HCT116 (cell line): Measurements from ENCODE around the gene NR1D2. TPM values are rescaled to one million over a fixed set of nuclear protein-coding genes. Genes with fewer than 3 reads are reported as not detected.
A peak's percentile ranks its signal among the peaks of the same experiment; 100 is the strongest.

Experiments
- ATAC-seq: fragments of 200-7000 bp; cut with Tn5 transposase; 2 replicates; pipeline ENCODE4 v1.9.1; 2020; ENCODE audit warnings: mild to moderate bottlenecking, moderate library complexity
- BruUV-seq: library from RNA; stranded (reverse); fragments of 400-500 nt; replicated peaks from 2 replicates; lab custom pipeline; 2021; lab: Mats Ljungman, UMichigan
- CTCF ChIA-PET: fragments of 300-600 bp; sonication (Branson Sonifier 250); formaldehyde crosslinking; loops from one replicate; lab custom pipeline; 2021; ENCODE audit warnings: antibody characterized with exemption; lab: Charles Lee
- POLR2A ChIA-PET: fragments of 300-600, 350-600 bp; sonication (Branson Sonifier 250); formaldehyde crosslinking; loops from one replicate; lab custom pipeline; 2021; ENCODE audit warnings: antibody characterized with exemption; lab: Charles Lee
- RAD21 ChIA-PET, 2 experiments: fragments of 300-600 bp; sonication (Branson Sonifier 250); formaldehyde crosslinking; loops; one replicate each; lab custom pipeline; 2023; ENCODE audit warnings: low total read pairs in 2 of 2; ENCODE audit not compliant: uncharacterized antibody in 2 of 2, unreplicated experiment in 2 of 2, low non-redundant PET in 1 of 2; lab: Charles Lee
- DNase-seq: peaks from one replicate; pipeline ENCODE4 v3.0.0-alpha.2; 2010; ENCODE audit warnings: low read depth, low spot score
- H2AFZ ChIP-seq: fragments of 200-600 bp; shearing (Covaris generic), sonication (generic); 2 replicates; pipeline ENCODE4 v1.6.1; 2017; ENCODE audit warnings: low read depth, mixed run types, mixed read lengths, antibody characterized with exemption, low read length; ENCODE audit not compliant: poor library complexity, severe bottlenecking
- H3K27ac ChIP-seq: 2 replicates; pipeline ENCODE4 v1.5.1; 2012; ENCODE audit warnings: low read depth, low read length
- H3K27me3 ChIP-seq: fragments of 200-600 bp; sonication (generic); 2 replicates; pipeline ENCODE4 v1.6.1; 2016; ENCODE audit warnings: mixed run types, low read length, mixed read lengths; ENCODE audit not compliant: insufficient read depth
- H3K36me3 ChIP-seq, 2 experiments: fragments of 200-500 bp in 1 of 2; fragments of 200-600 bp in 1 of 2; sonication (Bioruptor generic) in 1 of 2; sonication (generic) in 1 of 2; 2 replicates each; pipeline versions ENCODE4 v1.5.1 to v1.6.1; 2014 to 2016; ENCODE audit warnings: low read length in 2 of 2, inconsistent platforms in 1 of 2, mixed read lengths in 1 of 2, mixed run types in 1 of 2; ENCODE audit not compliant: insufficient read depth in 2 of 2, control insufficient read depth in 1 of 2
- H3K4me1 ChIP-seq, 2 experiments: fragments of 200-600 bp in 1 of 2; sonication (generic) in 1 of 2; 2 replicates each; pipeline versions ENCODE4 v1.5.1 to v1.6.1; 2012 to 2017; ENCODE audit warnings: low read length in 2 of 2, inconsistent platforms in 1 of 2, mild to moderate bottlenecking in 1 of 2, mixed read lengths in 1 of 2, mixed run types in 1 of 2, moderate library complexity in 1 of 2; ENCODE audit not compliant: insufficient read depth in 2 of 2, control insufficient read depth in 1 of 2
- H3K4me2 ChIP-seq: fragments of 200-600 bp; sonication (generic); 2 replicates; pipeline ENCODE4 v1.6.1; 2017; ENCODE audit warnings: mixed run types, low read length, mixed read lengths
- H3K4me3 ChIP-seq, 2 experiments: fragments of 200-600 bp in 1 of 2; sonication (generic) in 1 of 2; replicated peaks in 1 of 2; 2 replicates each; pipeline ENCODE4 v1.5.1; 2011 to 2016; ENCODE audit warnings: low read length in 2 of 2, control low read depth in 1 of 2, low read depth in 1 of 2, mild to moderate bottlenecking in 1 of 2, mixed read lengths in 1 of 2, mixed run types in 1 of 2
- H3K79me2 ChIP-seq: fragments of 200-600 bp; sonication (generic); 2 replicates; pipeline ENCODE4 v1.6.1; 2017; ENCODE audit warnings: mild to moderate bottlenecking, mixed run types, low read length, moderate library complexity, mixed read lengths; ENCODE audit not compliant: insufficient read depth
- H3K9ac ChIP-seq: fragments of 200-600 bp; sonication (generic); 2 replicates; pipeline ENCODE4 v1.6.1; 2016; ENCODE audit warnings: low read length, mixed read lengths
- H3K9me2 ChIP-seq: fragments of 200-600 bp; sonication (generic), shearing (Covaris generic); 2 replicates; pipeline ENCODE4 v1.6.1; 2017; ENCODE audit warnings: mixed run types, mild to moderate bottlenecking, moderate library complexity; ENCODE audit not compliant: insufficient read depth
- H3K9me3 ChIP-seq, 2 experiments: fragments of 200-500 bp in 1 of 2; fragments of 200-600 bp in 1 of 2; sonication (Bioruptor generic) in 1 of 2; sonication (generic) in 1 of 2; 2 replicates each; pipeline ENCODE4 v1.6.1; 2014 to 2017; ENCODE audit warnings: low read length in 2 of 2, mixed read lengths in 2 of 2, inconsistent platforms in 1 of 2, low read depth in 1 of 2, mild to moderate bottlenecking in 1 of 2, mixed run types in 1 of 2, moderate library complexity in 1 of 2; ENCODE audit not compliant: control insufficient read depth in 1 of 2, insufficient read depth in 1 of 2
- H4K20me1 ChIP-seq: fragments of 200-600 bp; sonication (generic), shearing (Covaris generic); 2 replicates; pipeline ENCODE4 v1.6.1; 2017; ENCODE audit warnings: mixed run types, mild to moderate bottlenecking, moderate library complexity; ENCODE audit not compliant: insufficient read depth
- CBX3 ChIP-seq: IDR thresholded peaks from 2 replicates; pipeline ENCODE4 v1.6.1; 2012; ENCODE audit warnings: low read depth
- CEBPB ChIP-seq: IDR thresholded peaks from 2 replicates; pipeline ENCODE4 v1.6.1; 2012; ENCODE audit warnings: low read depth
- FOSL1 ChIP-seq: IDR thresholded peaks from 2 replicates; pipeline ENCODE4 v1.6.1; 2012; ENCODE audit warnings: low read depth
- JUND ChIP-seq: IDR thresholded peaks from 2 replicates; pipeline ENCODE4 v1.6.1; 2012
- POLR2AphosphoS5 ChIP-seq: IDR thresholded peaks from 2 replicates; pipeline ENCODE4 v1.6.1; 2011; ENCODE audit warnings: mild to moderate bottlenecking, low read depth, low read length, moderate library complexity
- SP1 ChIP-seq: IDR thresholded peaks from 2 replicates; pipeline ENCODE4 v1.6.1; 2012; ENCODE audit warnings: low read depth
- SRF ChIP-seq: IDR thresholded peaks from 2 replicates; pipeline ENCODE4 v1.6.1; 2012; ENCODE audit warnings: low read depth
- YY1 ChIP-seq: IDR thresholded peaks from 2 replicates; pipeline ENCODE4 v1.6.1; 2011; ENCODE audit warnings: low read length, low read depth, moderate library complexity, mild to moderate bottlenecking; ENCODE audit not compliant: insufficient replicate concordance; ENCODE audit errors: extremely low read depth
- intact Hi-C: fragments of 100-400 bp; cut with micrococcal nuclease; formaldehyde crosslinking; loops from 2 replicates; pipeline ENCODE4 v1.10.0; 2022
- total RNA-seq: library from RNA; stranded (reverse); gene quantifications from one replicate; pipeline ENCODE4 v1.2.1, GENCODE V29; 2021; ENCODE audit not compliant: unreplicated experiment

Gene NR1D2
- total RNA-seq, 1 experiment from 2014 or later, result 60.9 TPM

- BruUV-seq, result no TSS peak
These were observed 24.9 kb upstream of the NR1D2 start for GRCh38 chr3:23920151-23920655.

GRCh38 chr3:23921052-23921511 lies 24.0 kb upstream of the NR1D2 start:
- no TSS peak for BruUV-seq
- intact Hi-C loops, result no loop called here
- Histone ChIP-seq H3K4me1 (peaks cover 7 to 10% of the 10 kb centered on the region in 2 experiments; a peak in 3 of 4 replicates), H3K36me3 (peaks cover 16 to 26% of the 10 kb centered on the region in 2 experiments), H2AFZ (no peak overlapping the region), H3K9ac (no peak overlapping the region), H3K4me3 (no peak overlapping the region), H3K27me3 (no peaks in the 10 kb centered on the region), H3K9me2 (no peaks in the 10 kb centered on the region), H3K79me2 (peaks cover 35% of the 10 kb centered on the region), H3K27ac (no peak overlapping the region), H3K4me2 (no peak overlapping the region), H4K20me1 (peaks cover 28% of the 10 kb centered on the region; the same call in 1 of the 2 replicates), H3K9me3 (no peaks in the 10 kb centered on the region)
- ChIA-PET CTCF (no interaction called here), POLR2A (interaction anchor here (1.4 kb wide), 1 partner anchor 25 kb away, joined by 4 read pairs; no protein-coding TSS in a partner anchor), RAD21 (no interaction called here)
- DNase-seq (no peak), ATAC-seq (no peak)
- TF ChIP-seq POLR2AphosphoS5, result peak; percentile 67
- 0 out of 2 replicates have a peak, but pooled peaks have one; percentile 4 for TF ChIP-seq SP1
- TF ChIP-seq YY1, result no peak
- no peak for TF ChIP-seq FOSL1
- TF ChIP-seq SRF, result no peak

More at GRCh38 chr3:23920151-23920655, 24.9 kb upstream of the NR1D2 start:
- H3K36me3 ChIP-seq, result peaks cover 16 to 26% of the 10 kb centered on the region in 2 experiments
- intact Hi-C loops, result no loop called here
- H3K9ac ChIP-seq, result no peak overlapping the region
- no peak overlapping the region for H3K4me3 ChIP-seq
- no peaks in the 10 kb centered on the region for H3K9me3 ChIP-seq
- H4K20me1 ChIP-seq, result peaks cover 28% of the 10 kb centered on the region; the same call in 1 of the 2 replicates
- DNase-seq, result no peak
- no peak overlapping the region for H3K27ac ChIP-seq
- ChIA-PET CTCF (no interaction called here), POLR2A (interaction anchor here (1.4 to 4.1 kb wide), 2 partner anchors 7 to 26 kb away, joined by 4 to 69 read pairs; no protein-coding TSS in a partner anchor), RAD21 (no interaction called here)
- peaks cover 44% of the 10 kb centered on the region for H3K79me2 ChIP-seq
- no peak for ATAC-seq
- peaks cover 9 to 19% of the 10 kb centered on the region in 2 experiments; a peak in 3 of 4 replicates for H3K4me1 ChIP-seq
- TF ChIP-seq CBX3, result 0 out of 2 replicates have a peak, but pooled peaks have one; percentile 17
- peak; percentile 16; the same call in 1 of the 2 replicates for TF ChIP-seq JUND
- TF ChIP-seq POLR2AphosphoS5, result peak; percentile 46
- no peak for TF ChIP-seq CEBPB
- H3K9me2 ChIP-seq, result no peaks in the 10 kb centered on the region
- no peak overlapping the region for H3K4me2 ChIP-seq
- no peaks in the 10 kb centered on the region for H3K27me3 ChIP-seq
- no peak overlapping the region for H2AFZ ChIP-seq
